ENCODE results near the gene GRAMD1A.
A peak's percentile ranks its signal among the peaks of the same experiment; 100 is the strongest.
"Not testable (repeated sequence)": the region's sequence is repeated elsewhere in the genome, so short reads cannot be mapped to it uniquely, and the experiment has no call there.

Gene GRAMD1A

DNA sequence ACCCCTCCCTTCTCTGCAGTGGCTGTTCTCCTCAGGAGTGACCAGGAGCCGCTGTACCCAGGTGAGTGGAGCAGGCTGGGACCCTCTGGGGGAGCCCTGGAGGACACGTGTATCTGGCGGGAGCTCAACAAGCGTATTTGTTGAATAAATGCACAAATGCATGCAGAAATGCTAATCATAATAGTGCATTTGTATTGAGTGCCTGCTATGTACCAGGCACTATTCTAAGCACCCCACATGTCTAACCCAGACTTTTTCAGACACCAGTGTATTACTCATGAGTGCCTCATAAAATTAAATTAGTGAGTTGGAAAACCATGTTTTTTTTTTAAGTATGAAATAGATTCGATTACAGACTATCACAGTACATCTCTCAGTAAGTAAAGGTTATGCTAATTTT lies 49.3 kb downstream of the GRAMD1A start:
- Histone ChIP-seq H4K91ac (ENCODE audit: low read depth, low read length, poor library complexity) (no peak overlapping the region), H3K27ac (replicated peaks; ENCODE audit: low read length) (no peak overlapping the region), H3K36me3 (replicated peaks in 1 of 2; ENCODE audit: control insufficient read depth in 2 of 2, insufficient read depth in 2 of 2, low read length in 2 of 2) (no peaks in the 10 kb centered on the region), H3K14ac (ENCODE audit: low read length) (peak overlapping the region; percentile 87), H3K27me3 (ENCODE audit: control insufficient read depth in 3 of 3, insufficient read depth in 3 of 3, low read depth in 1 of 3, low read length in 3 of 3) (no peaks in the 10 kb centered on the region), H3K18ac (ENCODE audit: low read length) (peak overlapping the region; percentile 87), H2BK12ac (ENCODE audit: low read length) (no peak overlapping the region), H3K4me2 (ENCODE audit: insufficient read depth, low read length, poor library complexity, severe bottlenecking) (no peak overlapping the region), H2BK5ac (ENCODE audit: low read length) (no peak overlapping the region), H2AK5ac (ENCODE audit: low read depth, low read length) (no peak overlapping the region), H3K4me1 (ENCODE audit: control insufficient read depth in 2 of 2, insufficient read depth in 1 of 2, low read depth in 1 of 2, low read length in 2 of 2) (peaks cover 4 to 7% of the 10 kb centered on the region in 2 donors), H3K9me3 (replicated peaks in 1 of 2; ENCODE audit: control insufficient read depth in 2 of 2, insufficient read depth in 1 of 2, low read depth in 1 of 2, low read length in 2 of 2) (no peaks in the 10 kb centered on the region), H2BK15ac (ENCODE audit: low read length) (peak overlapping the region; percentile 56), H4K8ac (ENCODE audit: low read depth, low read length) (no peak overlapping the region), H2BK120ac (ENCODE audit: low read depth, low read length) (no peak overlapping the region), H3K4ac (ENCODE audit: low read length) (no peak overlapping the region), H2AFZ (ENCODE audit: low read length) (no peak overlapping the region), H3K4me3 (ENCODE audit: low read length in 2 of 2) (no peak overlapping the region), H3K79me1 (ENCODE audit: low read depth, low read length) (no peaks in the 10 kb centered on the region), H3K9ac (ENCODE audit: low read depth, low read length, poor library complexity) (peak overlapping the region; percentile 54), H3K23ac (ENCODE audit: low read depth, low read length, poor library complexity) (no peak overlapping the region)
- no peak for DNase-seq (ENCODE audit: low spot score)
- no CpG with 5 or more reads among the region's 5 CpGs for WGBS, 2 donors (ENCODE audit: extremely low coverage in 2 of 2, insufficient read length in 2 of 2, insufficient replicate concordance in 1 of 2)

DNA sequence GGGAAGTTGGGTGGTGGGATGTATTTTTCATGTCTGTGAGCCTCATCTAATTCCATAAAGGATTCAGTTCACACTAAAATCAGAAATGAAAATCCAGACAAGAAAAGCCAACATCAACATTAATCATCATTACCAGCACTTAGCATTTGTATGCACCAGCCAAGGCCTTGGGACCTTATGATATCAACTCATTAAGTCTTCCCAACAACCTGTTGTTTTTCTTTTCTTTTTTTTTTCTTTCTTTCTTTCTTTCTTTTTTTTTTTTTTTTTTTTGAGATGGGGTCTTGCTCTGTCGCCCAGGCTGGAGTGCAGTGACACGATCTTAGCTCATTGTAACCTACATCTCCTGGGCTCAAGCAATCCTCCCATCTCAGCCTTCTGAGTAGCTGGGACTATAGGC lies 50.5 kb downstream of the GRAMD1A start:
- not testable (repeated sequence) for H2BK5ac ChIP-seq (ENCODE audit: low read length); H3K4me3 ChIP-seq (ENCODE audit: low read length in 2 of 2); H2BK15ac ChIP-seq (ENCODE audit: low read length); H2AFZ ChIP-seq (ENCODE audit: low read length); H4K8ac ChIP-seq (ENCODE audit: low read depth, low read length); H3K23ac ChIP-seq (ENCODE audit: low read depth, low read length, poor library complexity); H4K91ac ChIP-seq (ENCODE audit: low read depth, low read length, poor library complexity); H3K36me3 ChIP-seq (replicated peaks in 1 of 2; ENCODE audit: control insufficient read depth in 2 of 2, insufficient read depth in 2 of 2, low read length in 2 of 2); H3K9ac ChIP-seq (ENCODE audit: low read depth, low read length, poor library complexity); H3K4ac ChIP-seq (ENCODE audit: low read length); H3K4me2 ChIP-seq (ENCODE audit: insufficient read depth, low read length, poor library complexity, severe bottlenecking); H3K27me3 ChIP-seq (ENCODE audit: control insufficient read depth in 3 of 3, insufficient read depth in 3 of 3, low read depth in 1 of 3, low read length in 3 of 3); H3K9me3 ChIP-seq (replicated peaks in 1 of 2; ENCODE audit: control insufficient read depth in 2 of 2, insufficient read depth in 1 of 2, low read depth in 1 of 2, low read length in 2 of 2); H3K79me1 ChIP-seq (ENCODE audit: low read depth, low read length); H3K4me1 ChIP-seq (ENCODE audit: control insufficient read depth in 2 of 2, insufficient read depth in 1 of 2, low read depth in 1 of 2, low read length in 2 of 2); DNase-seq (ENCODE audit: low spot score); H3K14ac ChIP-seq (ENCODE audit: low read length); H3K18ac ChIP-seq (ENCODE audit: low read length); H2AK5ac ChIP-seq (ENCODE audit: low read depth, low read length); H3K27ac ChIP-seq (replicated peaks; ENCODE audit: low read length); H2BK12ac ChIP-seq (ENCODE audit: low read length); H2BK120ac ChIP-seq (ENCODE audit: low read depth, low read length)
- WGBS, 2 donors (ENCODE audit: extremely low coverage in 2 of 2, insufficient read length in 2 of 2, insufficient replicate concordance in 1 of 2): no CpG with 5 or more reads among the region's 2 CpGs

DNA sequence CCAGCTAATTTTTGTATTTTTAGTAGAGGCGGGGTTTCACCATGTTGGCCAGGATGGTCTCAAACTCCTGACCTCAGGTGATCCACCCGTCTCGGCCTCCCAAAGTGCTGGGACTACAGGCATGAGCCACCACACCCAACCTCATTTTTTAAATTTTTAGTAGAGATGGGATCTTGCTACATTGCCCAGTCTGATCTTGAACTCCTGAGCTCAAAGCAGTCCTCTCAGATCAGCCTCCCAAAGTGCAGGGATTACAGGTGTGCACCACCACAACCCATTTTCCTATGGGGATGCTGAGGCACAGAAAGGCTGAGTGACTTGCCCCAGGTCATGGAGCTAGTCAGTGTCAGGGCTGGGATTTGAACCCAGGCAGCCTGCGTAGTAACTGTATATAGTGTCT lies 51.1 kb downstream of the GRAMD1A start:
- H3K14ac ChIP-seq (ENCODE audit: low read length); H4K91ac ChIP-seq (ENCODE audit: low read depth, low read length, poor library complexity); H3K9me3 ChIP-seq (replicated peaks in 1 of 2; ENCODE audit: control insufficient read depth in 2 of 2, insufficient read depth in 1 of 2, low read depth in 1 of 2, low read length in 2 of 2); H3K4ac ChIP-seq (ENCODE audit: low read length); H3K23ac ChIP-seq (ENCODE audit: low read depth, low read length, poor library complexity); H2BK12ac ChIP-seq (ENCODE audit: low read length); H3K27ac ChIP-seq (replicated peaks; ENCODE audit: low read length); H2BK5ac ChIP-seq (ENCODE audit: low read length); H2BK120ac ChIP-seq (ENCODE audit: low read depth, low read length); H3K4me2 ChIP-seq (ENCODE audit: insufficient read depth, low read length, poor library complexity, severe bottlenecking); H3K18ac ChIP-seq (ENCODE audit: low read length); H4K8ac ChIP-seq (ENCODE audit: low read depth, low read length); H2AFZ ChIP-seq (ENCODE audit: low read length); H2BK15ac ChIP-seq (ENCODE audit: low read length); DNase-seq (ENCODE audit: low spot score); H3K4me1 ChIP-seq (ENCODE audit: control insufficient read depth in 2 of 2, insufficient read depth in 1 of 2, low read depth in 1 of 2, low read length in 2 of 2); H3K27me3 ChIP-seq (ENCODE audit: control insufficient read depth in 3 of 3, insufficient read depth in 3 of 3, low read depth in 1 of 3, low read length in 3 of 3); H3K36me3 ChIP-seq (replicated peaks in 1 of 2; ENCODE audit: control insufficient read depth in 2 of 2, insufficient read depth in 2 of 2, low read length in 2 of 2); H3K79me1 ChIP-seq (ENCODE audit: low read depth, low read length); H3K4me3 ChIP-seq (ENCODE audit: low read length in 2 of 2); H3K9ac ChIP-seq (ENCODE audit: low read depth, low read length, poor library complexity); H2AK5ac ChIP-seq (ENCODE audit: low read depth, low read length): not testable (repeated sequence)
- WGBS, 2 donors (ENCODE audit: extremely low coverage in 2 of 2, insufficient read length in 2 of 2, insufficient replicate concordance in 1 of 2): no CpG with 5 or more reads among the region's 4 CpGs

DNA sequence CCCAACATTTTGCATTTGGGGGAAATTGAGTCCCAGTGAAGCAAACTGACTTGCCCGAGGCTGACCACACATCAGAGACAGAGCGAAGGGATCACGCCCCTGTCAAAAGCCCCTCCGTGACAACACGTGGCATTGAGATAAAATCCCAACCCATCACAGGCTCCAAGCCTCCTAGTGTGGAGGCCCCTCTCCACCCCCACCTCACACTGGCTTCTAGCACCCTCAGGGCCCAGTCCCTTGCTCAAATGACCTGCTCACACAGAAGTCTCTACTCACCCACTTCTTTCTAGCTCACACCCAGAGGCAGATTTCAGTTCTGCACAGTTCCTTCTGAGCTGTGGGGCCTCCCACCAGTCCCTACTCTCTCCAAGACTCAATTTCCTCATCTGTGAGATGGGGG lies 51.7 kb downstream of the GRAMD1A start:
- Histone ChIP-seq H2BK5ac (ENCODE audit: low read length) (no peak overlapping the region), H3K23ac (ENCODE audit: low read depth, low read length, poor library complexity) (no peak overlapping the region), H4K91ac (ENCODE audit: low read depth, low read length, poor library complexity) (no peak overlapping the region), H3K14ac (ENCODE audit: low read length) (no peak overlapping the region), H3K4me3 (ENCODE audit: low read length in 2 of 2) (no peak overlapping the region), H3K4me1 (ENCODE audit: control insufficient read depth in 2 of 2, insufficient read depth in 1 of 2, low read depth in 1 of 2, low read length in 2 of 2) (peaks cover 6 to 7% of the 10 kb centered on the region in 2 donors), H2BK12ac (ENCODE audit: low read length) (no peak overlapping the region), H2AFZ (ENCODE audit: low read length) (no peak overlapping the region), H3K4ac (ENCODE audit: low read length) (no peak overlapping the region), H4K8ac (ENCODE audit: low read depth, low read length) (no peak overlapping the region), H3K79me1 (ENCODE audit: low read depth, low read length) (no peaks in the 10 kb centered on the region), H3K27me3 (ENCODE audit: control insufficient read depth in 3 of 3, insufficient read depth in 3 of 3, low read depth in 1 of 3, low read length in 3 of 3) (peaks cover 0 to 3% (median 0%) of the 10 kb centered on the region in 3 experiments), H2BK120ac (ENCODE audit: low read depth, low read length) (no peak overlapping the region), H3K9ac (ENCODE audit: low read depth, low read length, poor library complexity) (no peak overlapping the region), H3K4me2 (ENCODE audit: insufficient read depth, low read length, poor library complexity, severe bottlenecking) (no peak overlapping the region), H2BK15ac (ENCODE audit: low read length) (no peak overlapping the region), H2AK5ac (ENCODE audit: low read depth, low read length) (no peak overlapping the region), H3K36me3 (replicated peaks in 1 of 2; ENCODE audit: control insufficient read depth in 2 of 2, insufficient read depth in 2 of 2, low read length in 2 of 2) (no peaks in the 10 kb centered on the region), H3K27ac (replicated peaks; ENCODE audit: low read length) (no peak overlapping the region), H3K18ac (ENCODE audit: low read length) (no peak overlapping the region), H3K9me3 (replicated peaks in 1 of 2; ENCODE audit: control insufficient read depth in 2 of 2, insufficient read depth in 1 of 2, low read depth in 1 of 2, low read length in 2 of 2) (no peaks in the 10 kb centered on the region)
- WGBS, 2 donors (ENCODE audit: extremely low coverage in 2 of 2, insufficient read length in 2 of 2, insufficient replicate concordance in 1 of 2): no CpG with 5 or more reads among the region's 5 CpGs
- DNase-seq (ENCODE audit: low spot score): no peak

Measured in neuronal stem cell (in vitro differentiated cells).